GM21737 (cell line): Measurements from ENCODE around the gene WDR48.

Experiments
- ATAC-seq: cut with Tn5 transposase; IDR thresholded peaks from one replicate; pipeline ENCODE4 v1.9.1; 2021; ENCODE audit warnings: mild to moderate bottlenecking, moderate library complexity; ENCODE audit not compliant: unreplicated experiment

The WDR48 gene

DNA sequence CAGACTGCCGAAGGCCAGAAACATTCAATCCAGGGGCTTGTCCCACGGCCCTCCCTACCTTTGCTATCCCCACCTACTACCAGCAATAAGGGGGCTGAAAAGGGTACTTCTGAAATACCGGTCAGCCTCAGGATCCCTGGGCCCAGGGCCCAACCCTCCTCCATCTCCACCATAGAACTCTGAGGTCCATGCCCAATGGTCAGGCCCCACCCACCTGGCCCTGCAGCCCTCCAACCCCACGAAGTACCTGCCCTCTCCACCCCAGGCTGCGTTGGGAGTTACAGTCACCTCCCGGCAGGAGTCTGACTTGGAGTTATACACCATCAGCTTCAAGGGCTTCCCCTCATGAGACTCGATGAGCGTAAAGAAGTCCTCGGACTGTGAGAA is 48.7 kb downstream of the WDR48 start:
- no peak for ATAC-seq

DNA sequence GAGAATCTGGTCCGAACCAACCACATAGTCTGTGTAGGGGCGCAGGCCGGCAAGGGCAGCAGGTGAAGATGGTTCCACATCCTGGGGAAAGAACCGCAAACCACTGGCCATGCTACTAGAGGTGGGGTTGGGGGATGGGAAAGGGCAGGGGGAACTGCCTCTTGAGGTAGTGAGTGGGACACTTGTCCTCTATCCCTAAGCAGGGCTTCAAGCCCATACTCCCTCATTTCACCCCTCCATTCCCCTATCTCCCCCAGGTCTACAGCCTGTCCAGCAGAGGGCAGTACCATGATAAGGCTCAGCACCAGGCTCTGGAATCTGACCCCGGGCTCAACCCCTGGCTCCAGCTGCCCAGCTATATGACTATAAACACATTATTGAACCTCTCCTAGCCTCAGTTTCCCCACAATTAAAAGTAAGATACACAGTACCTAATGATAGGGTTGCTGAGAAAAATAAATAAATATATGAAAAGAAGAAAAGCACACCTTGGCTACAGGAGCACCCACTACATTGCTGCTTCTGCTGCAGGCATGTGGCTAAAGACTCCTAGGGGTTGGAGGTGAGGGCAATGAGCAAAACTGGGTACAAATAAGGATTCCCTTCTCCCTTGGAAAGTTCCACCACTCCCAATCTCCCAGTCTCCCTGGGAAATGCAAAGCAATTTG is 49.3 kb downstream of the WDR48 start:
- no peak for ATAC-seq

DNA sequence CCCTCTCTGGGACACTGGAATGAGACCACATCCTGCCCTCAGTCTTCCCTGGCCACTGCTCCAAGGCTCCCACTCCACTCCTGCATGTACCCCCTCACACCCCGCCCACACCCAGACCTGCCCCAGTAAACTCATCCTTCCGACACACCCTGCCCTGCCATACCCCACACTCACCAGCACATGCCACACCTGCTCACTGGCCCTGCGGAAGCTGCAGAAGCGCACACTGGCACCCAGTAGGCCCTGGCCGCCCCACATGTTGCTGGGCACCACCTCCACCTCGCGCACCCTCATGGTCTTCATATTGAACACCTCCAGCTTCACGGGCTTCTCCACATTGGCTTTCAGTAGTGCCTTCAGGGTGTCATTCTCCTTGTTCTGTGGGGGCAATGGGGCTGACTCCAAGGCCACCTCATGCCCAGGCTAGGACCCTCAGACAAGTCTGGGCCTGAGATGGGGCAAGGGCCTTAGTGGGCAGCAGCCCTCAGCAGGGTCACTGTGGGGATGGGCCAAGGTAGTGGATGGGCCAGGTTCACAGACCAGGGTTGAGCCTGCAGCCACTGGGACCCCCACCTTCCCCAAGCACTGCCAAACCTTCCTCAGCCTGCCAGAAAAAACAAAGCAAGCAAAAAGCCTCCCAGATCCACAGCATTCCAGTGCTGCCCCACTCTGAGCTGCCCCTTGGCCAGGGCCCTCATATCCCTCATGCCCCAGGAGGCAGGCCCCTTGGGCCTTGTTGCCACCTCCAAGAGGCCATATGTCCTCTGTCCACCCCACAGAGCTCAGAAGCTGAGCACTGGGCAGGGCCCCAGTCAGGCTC is 50.9 kb downstream of the WDR48 start:
- ATAC-seq = no peak

DNA sequence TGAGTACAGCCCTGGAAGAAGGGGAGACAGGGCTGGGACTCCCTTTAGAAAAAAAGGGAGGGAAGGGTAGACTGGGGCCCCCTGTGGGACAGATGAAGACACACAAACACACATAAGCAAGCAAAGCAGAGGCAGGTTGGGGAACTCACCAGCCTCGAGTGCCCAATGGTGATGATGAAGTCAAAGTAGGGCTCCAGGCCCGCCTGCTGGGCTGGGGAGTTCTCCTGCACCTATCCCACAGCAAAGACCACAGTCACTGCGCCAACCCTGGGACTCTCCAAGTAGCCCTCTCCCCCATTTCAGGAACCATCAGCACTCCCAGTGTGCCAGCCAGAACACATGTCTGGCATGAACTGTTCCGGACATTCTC is 51.5 kb downstream of the WDR48 start:
- ATAC-seq = no peak

DNA sequence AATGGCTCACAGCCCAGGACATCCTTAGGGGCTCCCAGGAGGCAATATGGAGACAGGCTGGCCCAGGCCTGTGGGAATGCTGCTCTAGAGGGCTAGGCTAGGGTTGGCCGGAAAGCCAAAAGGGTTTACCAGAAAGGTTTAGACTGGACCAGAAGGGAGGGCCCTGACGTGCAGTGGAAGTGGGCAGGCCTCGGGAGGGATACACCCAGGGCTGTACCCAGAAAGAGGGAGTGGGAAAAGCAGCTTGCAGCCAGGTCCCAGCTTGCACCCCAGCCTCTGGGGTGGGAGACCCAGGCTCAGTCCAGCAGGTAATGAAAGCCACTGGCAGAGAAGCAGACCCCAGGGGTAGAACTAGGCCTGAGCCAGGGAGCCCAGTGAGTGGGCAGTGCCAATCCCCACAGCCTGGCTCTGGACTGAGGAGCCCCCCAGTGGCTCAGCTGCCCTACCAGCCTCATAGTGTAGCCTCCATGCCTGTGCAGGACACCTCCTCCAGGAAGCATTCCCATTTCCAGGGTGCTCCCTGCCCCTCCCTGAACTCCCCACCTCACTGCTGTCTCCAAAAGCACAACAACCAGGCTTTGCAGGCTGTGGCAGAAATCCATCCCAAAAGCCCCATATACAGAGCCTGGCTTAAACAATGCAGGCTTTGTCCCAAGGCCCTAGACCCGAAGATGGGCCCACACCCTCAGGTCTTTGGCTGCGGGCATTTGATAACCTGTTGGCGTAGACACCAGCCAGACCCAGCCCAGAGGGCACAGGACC is 52.2 kb downstream of the WDR48 start:
- no peak for ATAC-seq

DNA sequence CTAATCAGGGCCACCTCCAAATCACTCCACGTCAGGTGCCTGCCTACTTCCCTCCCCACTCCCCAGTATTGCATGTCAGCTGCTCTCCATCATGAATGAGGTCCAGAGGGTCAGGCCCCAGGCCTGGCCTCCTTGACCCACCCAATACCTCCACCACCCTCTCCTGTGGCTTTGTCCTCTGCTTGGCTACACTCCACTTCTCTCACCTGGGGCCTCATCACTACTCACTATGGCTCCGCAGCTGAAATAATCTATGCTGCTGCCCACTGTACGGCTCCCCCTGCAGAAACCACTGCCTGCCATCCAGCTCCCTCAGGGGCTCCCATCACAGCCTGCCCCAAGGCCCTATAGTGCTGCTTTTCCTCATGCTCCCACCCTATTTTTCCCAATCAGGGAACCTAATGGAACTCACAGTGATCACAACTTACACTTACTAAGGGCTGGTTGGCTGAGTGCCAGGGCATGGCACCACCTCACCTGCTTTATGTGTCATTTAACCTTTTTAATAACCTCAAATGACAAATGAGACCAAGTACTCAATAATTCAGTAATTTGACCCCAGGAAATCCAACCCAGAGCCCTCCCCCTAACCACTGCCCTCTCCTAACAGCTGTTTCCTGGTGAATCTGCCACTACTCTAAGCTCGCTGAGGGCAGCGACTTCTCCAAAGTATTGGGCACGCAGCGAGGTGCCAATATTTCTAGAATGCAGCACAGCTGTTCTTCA is 53.3 kb downstream of the WDR48 start:
- no peak for ATAC-seq

DNA sequence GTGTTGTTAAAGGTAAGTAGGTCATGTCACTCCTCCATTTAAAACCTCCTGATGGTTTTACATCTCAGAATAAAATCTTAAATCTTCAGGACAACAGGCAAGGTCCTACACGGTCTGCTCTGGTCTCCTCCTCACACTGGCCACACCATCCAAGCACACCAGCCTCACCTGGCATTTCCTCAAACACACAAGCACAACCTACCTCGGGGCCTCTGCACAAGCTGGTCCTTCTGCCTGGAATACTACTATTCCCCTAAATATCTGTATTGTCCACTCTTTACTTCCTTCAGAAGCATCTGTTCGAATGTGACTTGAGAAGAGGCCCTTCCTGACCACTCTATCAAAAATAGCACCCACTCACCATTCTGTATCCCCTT is 53.9 kb downstream of the WDR48 start:
- no peak for ATAC-seq

DNA sequence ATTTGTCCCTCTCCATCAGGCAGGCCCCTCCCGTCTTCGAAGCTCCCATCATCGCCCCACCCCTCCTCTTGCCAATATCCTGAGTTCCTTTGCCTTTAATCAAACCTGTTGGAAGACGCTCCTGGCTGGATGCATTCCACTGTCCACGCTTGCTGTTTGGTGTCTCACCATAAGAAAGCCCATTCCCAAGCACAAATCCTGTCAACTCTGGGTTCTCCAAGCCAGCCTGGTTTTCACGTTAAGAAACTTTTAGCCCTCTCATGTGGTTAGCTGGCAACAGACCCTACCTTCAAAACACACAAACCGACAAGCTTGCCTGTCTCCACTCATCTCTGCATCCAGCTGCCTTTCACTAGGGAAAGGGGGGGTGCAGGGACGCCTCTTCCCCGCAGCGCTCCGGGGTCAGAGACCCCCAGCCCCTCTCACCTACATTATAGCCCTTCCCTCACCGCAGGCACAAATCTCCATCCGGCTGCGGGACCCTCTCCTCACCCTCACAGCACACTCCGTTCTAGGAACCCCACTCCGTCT is 54.5 kb downstream of the WDR48 start:
- ATAC-seq = no peak

DNA sequence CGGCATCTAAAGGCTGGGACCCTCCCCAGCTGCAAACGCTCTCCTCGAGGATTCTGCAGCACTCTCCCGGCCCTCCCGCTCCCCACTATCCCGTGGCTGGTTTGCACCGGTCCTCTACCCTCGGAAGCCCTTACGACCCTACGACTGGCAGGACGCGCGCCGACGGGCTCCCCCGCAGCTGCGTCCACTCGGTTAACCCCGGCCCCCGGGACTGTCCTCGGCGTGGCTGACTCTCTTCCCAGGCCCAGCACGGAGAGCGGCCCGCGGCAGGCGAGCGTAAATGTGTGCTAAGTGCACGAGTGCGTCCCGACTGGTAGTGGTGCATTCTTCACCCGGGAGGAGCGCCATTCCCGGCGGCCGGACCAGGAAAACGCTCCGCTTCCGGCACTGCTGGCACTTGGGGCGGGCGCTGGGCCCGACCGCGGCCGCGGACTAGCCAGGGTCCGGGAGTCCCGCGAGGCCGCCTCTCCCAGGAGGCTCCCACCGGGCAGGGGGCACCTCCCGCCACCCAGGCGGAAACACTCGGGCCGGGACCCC is 55.1 kb downstream of the WDR48 start:
- ATAC-seq = peak; percentile 19

DNA sequence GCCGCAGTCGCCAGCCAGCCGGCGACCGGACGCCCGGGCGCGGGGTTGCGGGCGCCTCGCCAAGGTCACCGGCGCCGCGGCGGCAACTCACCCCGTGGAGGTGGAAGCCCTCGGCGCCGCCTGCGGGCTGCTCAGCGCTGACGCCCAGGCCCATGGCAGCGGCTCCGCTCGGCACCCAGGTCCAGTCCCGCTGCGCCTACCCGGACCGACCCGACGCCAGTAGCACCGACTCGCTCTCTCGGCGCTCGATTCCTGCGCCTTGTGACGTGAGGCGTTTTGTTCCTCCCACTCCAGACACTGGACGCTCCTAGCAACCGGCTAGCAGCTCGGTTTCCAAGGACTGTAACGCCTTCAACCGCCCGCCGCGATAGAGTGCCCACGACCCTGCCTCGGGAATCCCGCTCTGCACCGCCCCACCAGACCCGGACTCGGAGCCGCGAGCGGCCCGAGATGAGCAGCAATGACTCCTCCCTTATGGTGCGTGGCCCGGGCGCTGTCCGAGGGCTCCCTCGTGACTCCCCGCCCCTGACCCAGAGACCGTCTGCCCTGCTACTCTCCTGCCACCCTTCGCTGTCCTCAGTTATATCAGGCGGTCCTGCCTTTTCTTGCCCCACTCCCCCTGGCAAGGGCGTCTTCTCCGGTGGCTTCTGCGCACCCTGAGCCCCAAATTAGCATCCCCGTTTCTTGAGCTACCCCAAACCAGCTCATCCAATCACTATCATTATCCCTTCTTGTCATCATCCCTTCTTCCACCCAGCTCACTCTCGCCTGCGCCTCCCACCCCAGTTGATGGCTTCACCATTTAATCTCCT is 55.8 kb downstream of the WDR48 start, which contains the start of the genes GORASP1 and TTC21A:
GORASP1 (minus strand) TSS at position 240 of the 812 bp plus-strand sequence; CDS start at position 154, 86 bp downstream.
TTC21A (plus strand) TSS at position 293 of the 812 bp plus-strand sequence; CDS start at position 451, 158 bp downstream.
- peak; percentile 37 for ATAC-seq

DNA sequence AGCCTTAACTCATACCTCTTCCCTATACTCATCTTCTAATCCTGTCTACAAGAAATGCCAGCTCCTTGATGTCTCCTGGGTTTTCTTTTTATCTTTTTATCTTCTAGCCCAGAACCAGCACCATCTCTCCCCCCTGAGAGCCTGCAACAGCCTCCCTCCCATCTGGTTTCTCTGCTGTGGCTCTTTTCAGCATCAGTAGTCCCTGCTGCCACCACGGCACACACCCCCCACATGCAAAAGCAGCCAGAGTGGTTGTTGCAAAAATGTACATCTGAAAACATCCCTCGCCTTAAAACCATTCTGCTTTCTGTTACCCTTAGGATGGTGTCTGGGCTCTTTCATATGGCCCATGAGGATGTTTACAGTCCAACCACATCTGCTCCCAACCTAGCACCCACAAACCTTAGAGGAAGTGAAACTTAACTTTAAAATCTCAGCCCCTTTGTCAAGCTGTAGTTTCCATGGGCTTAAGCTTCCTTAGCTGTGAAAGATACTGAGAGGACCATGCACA is 56.4 kb downstream of the WDR48 start:
- peak; percentile 78 for ATAC-seq

DNA sequence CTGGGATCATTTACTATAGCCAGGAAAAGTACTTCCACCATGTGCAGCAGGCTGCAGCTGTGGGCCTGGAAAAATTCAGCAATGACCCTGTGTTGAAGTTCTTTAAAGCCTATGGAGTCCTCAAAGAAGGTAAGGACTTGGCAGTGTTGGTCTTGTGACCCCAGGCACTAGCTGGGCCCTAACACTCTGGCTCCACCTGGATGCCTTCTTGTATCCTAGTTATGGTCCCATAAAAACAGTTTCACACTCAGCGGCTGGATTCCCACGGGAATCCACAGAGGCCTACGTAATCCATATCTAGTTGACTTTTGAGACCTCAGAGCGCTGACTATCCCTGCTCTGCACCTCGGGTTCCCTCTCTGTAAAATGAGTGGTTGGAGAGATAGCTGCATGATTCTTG is 57.3 kb downstream of the WDR48 start:
- no peak for ATAC-seq

DNA sequence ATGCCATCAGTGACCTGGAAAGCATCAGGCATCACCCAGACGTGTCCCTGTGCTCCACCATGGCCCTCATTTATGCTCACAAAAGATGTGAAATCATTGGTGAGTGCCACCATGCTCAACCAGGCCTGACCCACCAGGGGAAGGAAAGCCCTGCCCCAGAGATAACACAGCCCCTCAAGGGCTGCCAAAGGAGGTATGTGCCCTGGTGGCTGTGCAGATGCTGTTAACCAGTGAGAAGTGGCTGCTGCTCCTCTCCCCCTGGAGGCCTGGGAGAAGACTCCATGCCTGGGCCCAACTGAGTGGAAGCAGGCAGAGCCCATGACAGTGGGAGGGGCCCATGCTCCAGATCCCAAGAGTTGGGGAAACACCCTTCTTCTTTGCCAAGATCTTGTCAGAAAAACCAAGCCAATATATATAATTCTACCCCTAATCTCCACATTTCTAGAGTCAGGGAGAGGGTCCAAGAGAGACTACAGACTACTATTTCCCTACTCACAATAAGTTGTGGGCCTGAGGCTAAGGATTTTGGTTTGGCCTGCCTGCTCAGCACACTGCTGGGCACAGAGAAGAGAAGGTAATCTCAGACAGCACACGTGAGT is 58.3 kb downstream of the WDR48 start:
- no peak for ATAC-seq

DNA sequence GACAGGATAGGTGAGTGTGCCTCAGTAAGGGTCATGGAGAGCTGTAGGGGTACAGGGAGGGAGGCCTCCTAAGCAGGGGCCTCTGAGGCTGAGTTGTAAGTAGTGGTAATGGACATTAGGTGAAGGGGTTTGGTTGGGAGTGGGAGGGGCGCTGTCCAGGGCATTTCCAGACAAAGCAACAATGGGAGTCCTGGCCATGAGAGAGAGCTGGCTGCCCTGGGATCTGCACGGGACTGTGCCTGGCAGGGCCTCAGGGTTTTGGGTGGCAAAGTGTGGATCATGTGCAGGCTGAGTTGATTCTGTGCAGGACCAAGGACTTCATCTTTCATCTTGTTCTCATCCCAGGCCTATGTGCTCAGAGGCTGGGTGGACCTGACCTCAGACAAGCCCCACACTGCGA is 60.3 kb downstream of the WDR48 start:
- ATAC-seq = no peak

DNA sequence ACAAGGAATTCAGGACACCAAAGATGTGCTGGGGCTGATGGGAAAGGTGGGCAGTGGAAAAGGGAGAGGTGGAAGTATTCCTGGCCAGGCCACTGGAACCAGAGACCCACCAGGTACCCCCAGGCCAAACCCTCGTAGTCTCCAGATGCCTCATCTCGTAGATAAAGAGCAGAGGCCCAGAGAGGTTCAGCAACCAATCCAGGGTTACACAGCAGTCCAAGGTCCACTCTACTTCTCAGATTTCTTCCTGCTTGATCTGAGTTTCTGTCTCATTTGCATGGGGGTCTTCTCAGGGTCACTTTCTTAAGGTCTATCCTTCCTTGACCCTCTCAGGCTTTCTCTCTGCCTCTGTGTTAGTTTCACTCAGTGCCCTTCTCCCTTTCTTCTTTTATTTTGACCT is 60.7 kb downstream of the WDR48 start:
- ATAC-seq = no peak

DNA sequence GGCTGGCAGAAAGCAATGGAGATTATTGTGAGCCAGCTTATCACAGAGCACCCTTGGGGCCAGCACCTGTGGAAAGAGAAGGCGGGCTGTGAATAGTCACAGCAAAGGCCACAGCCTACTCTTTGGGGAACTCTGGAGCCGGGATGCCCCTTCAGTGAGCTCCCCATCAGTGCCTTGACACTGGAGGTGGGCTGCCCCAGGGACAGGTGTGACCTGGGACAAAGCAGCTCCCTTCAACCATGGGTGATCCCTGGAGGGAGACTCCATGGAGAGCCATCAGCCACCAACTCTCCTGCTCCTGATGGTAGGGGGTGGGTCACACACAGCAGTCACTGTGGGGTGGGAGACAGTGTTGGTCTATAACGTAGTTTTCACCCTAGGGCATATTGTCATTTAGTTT is 61.5 kb downstream of the WDR48 start:
- ATAC-seq = no peak

DNA sequence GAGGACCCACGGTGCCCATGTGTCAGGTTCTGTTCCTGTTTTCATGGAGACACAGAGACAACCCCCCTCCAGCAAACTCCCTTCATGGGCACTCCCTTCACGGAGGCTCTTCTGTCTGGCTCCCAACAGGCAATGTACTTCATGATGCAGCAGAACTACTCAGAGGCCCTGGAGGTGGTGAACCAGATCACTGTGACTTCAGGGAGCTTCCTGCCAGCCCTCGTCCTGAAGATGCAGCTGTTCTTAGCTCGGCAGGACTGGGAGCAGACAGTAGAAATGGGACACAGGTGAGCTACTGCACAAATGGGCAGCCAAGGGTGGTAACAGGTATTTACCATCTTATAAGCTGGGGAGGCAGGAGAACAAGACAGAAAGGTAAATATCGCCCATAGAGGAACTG is 62.6 kb downstream of the WDR48 start:
- no peak for ATAC-seq

DNA sequence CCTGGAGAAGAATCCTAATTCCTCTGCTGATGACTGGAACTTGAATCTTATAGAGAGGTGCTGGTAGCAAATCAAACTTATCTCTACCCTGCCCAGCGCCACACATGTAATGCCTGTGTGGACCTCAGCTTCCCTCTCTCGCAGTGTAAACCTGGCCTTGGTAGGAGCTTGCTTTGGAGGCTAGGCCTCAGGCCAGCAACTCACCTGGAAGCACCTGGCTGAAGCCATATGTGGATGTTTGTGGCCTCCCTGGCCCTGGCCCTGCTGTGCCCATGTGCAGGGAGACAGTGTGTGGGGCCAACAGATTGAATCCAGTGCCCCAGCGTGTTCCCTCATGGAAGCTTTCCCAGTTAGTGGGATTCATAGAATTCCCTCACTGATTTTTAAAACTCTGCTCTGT is 64.1 kb downstream of the WDR48 start:
- ATAC-seq = no peak

DNA sequence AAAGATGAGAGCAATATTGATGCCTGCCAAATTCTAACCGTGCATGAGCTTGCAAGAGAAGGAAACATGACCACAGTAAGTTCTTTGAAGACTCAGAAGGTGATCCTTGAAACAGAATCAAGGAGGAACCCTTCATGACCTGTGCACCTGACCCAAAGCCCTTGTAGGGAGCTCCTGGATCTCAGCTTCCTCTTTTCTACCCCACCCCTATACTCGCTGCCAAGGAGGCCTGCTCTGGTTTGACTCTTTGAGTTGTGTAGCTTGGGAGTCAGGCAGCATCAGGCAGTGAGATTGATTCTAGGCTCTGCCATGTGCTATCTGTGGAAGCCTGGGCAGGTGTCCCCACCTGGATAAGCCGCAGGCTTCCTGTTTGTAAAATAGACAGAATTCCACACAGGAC is 66.3 kb downstream of the WDR48 start:
- no peak for ATAC-seq
